ENCODE results near the gene ACOXL.

GRCh38 chr2:111138839-111139238 is 406.5 kb downstream of the ACOXL start:
- TF ChIP-seq CTCF (IDR thresholded peaks at IDR 0.05), result no peak
- no peak for TF ChIP-seq POLR2A (IDR thresholded peaks at IDR 0.05)
